ENCODE measurements around the gene MPHOSPH9.
A peak's percentile ranks its signal among the peaks of the same experiment; 100 is the strongest.
"Not testable (repeated sequence)": the region's sequence is repeated elsewhere in the genome, so short reads cannot be mapped to it uniquely, and the experiment has no call there.

Gene MPHOSPH9

DNA sequence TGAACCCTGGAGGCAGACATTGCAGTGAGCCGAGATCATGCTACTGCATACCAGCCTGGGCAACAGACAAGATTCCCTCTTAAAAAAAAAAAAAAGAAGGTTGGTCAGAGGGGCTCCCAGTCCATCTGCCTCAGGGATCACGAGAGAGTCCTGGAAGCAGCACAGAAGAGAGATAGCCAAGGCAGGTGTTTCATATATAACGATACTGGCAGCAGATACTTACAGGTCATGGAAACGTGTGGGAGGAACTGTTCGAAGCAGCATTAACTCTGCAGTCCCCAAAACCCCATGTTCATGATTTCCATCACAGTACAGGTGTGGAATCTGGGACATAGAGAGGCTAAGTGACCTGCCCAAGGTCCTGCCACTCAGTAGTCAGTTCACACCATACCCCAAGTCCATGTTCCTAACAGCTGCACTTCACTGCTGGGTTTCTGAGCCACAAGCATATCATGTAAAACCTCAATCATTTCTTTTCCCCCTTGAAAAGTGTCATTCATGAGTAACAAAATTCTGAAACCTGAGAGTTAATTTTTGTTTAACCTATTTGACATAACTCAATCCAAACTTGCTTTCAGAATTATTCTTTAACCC lies 22.0 kb upstream of the MPHOSPH9 start:
- no peak for DNase-seq (ENCODE audit: low read depth)

DNA sequence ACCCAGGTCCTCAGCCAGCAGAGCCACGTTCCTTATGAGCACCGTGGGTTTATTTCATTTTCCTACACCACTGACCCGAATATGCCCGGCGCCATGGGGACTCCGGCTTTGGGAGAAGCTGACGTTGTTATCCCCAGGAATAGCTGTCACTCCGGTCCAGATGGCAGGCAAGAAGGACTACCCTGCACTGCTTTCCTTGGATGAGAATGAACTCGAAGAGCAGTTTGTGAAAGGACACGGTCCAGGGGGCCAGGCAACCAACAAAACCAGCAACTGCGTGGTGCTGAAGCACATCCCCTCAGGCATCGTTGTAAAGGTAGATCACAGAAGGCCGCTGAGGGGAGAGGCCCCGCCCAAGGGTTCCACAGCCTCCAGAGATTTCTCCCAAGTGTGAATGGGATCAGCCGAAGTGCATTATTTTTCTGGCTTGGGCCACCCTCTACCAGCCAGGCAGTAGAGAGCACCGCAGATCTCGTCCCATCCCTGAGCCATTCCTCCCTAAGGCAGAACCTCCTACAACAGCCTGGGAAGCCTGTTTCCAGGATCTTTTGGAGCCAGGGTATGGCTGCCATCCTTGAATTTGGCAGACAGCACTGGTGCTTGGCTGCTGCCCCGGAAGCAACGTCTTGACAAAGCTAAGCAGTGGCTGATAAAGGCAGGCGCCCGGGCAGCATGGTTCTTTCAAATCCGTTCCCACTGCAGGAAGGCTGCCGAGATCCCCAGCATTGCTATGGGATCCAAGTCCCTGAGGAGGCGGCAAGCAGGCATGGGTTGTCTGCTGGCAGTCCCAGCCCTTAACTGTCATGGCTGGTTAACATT lies 20.9 kb upstream of the MPHOSPH9 start:
- DNase-seq (ENCODE audit: low read depth), result no peak

DNA sequence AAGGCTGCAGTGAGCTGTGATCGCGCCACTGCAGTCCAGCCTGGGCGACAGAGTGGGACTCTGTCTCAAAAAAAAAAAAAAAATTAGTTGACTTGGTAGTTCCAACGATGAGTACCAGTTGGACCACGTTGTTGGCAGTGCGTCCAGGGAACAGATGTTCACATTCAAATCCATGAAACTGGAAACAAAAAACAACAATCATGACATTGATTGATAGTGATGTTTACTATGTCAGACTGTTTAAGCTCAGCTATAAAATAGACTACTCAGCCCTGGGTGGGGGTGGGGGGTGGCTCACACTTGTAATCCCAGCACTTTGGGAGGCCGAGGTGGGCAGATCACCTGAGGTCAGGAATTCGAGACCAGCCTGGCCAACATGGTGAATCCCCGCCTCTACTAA lies 19.4 kb upstream of the MPHOSPH9 start:
- DNase-seq (ENCODE audit: low read depth), result not testable (repeated sequence)

DNA sequence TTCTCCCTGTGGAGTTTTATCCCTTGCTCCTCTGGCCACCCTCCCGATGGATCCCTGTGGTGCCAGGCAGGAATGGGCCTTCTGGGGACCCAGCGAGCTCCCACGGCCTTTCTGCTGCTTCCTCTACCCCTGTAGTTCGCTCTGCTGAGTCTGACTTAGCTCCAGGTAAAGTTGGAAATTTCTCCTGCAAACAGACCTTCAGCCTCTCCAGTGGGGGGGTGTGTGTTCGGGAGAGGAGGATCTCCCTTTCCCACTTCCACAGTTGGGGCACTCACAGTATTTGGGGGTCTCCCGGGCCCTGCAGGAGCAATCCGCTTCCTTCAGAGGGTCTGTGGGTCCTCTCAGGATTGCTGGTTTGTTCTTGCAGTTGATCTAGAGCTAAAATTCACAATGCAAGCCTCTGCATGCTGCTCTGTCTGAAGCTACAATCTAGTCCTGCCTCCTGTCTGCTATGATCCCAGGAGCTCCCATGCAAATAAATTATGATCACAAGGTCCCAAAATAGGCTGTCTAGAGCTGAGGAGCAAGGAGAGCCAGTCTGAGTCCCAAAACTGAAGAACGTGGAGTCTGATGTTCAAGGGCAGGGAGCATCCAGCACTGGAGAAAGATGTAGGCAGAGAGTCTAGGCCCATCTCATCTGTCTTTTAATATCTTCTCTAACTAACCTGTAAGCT lies 18.6 kb upstream of the MPHOSPH9 start:
- DNase-seq (ENCODE audit: low read depth), result no peak

DNA sequence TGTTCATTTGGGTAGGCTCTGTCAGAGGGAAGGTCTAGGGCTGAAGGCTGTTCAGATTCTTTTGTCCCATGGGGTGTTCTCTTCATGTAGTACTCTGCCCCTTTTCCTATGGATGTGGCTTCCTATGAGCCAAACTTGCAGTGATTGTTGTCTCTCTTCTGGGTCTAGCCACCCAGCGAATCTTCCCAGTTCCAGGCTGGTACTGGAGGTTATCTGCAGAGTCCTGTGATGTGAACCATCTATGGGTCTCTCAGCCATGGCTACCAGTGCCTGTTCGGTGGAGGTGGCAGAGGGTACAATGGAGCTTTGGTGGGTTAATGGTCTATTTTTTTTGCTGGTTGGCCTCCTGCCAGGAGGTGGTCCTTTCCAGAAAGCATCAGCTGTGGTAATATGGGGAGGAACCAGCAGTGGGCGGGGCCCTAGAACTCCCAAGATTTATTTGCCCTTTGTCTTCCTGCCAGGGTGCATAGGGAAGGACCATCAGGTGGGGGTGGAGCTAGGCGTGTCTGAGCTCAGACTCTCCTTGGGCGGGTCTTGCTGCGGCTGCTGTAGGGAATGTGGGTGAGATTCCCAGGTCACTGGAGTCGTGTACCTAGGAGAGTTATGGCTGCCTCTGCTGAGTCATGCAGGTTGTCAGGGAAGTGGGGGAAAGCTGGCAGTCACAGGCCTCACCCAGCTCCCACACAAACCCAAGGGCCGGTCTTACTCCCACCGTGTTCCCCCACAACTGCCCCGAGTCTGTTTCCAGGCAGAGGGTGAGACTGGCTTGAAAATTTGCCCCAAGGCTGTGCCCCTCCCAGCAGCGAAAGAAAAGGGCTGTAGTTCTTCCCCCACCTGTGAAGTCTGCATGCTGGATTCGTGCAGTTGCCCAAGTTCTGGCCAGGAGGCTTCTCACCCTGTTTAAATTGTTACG lies 17.8 kb upstream of the MPHOSPH9 start:
- DNase-seq (ENCODE audit: low read depth), result no peak

DNA sequence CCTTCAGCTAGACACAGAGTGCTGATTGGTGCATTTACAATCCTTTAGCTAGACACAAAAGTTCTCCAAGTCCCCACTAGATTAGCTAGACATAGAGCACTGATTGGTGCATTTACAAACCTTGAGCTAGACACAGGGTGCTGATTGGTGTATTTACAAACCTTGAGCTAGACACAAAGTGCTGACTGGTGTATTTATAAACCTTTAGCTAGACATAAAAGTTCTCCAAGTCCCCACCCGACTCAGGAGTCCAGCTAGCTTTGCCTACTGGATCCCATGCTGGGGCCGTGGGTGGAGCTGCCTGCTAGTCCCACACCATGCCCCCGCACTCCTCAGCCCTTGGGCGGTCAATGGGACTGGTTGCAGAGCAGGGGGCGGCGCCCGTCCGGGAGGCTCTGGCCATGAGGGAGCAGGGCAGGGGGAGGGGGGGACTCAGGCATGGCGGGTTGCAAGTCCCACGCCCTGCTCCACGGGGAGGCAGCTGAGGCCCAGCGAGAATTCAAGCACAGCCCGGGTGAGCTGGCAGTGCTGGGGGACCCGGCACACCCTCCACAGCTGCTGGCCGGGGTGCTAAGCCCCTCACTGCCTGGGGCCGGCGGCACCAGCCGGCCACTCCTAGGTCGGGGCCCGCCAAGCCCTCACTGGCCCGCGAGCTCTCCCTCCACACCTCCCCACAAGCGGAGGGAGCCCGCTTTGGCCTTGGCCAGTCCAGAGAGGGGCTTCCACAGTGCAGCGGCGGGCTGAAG lies 16.2 kb upstream of the MPHOSPH9 start:
- DNase-seq (ENCODE audit: low read depth), result not testable (repeated sequence)

DNA sequence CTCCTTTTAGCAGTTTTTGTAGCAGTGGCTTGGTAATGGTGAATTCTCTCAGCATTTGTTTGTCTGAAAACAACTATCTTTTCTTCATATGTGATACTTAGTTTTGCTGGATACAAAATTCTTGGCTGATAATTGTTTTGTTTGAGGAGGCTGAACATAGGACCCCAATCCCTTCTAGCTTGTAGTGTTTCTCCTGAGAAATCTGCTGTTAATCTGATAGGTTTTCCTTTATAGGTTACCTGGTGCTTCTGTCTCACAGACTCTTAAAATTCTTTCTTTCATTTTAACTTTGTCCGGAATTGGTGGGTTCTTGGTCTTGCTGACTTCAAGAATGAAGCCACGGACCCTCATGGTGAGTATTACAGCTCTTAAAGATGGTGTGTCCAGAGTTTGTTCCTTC lies 15.2 kb upstream of the MPHOSPH9 start:
- DNase-seq (ENCODE audit: low read depth), result not testable (repeated sequence)

DNA sequence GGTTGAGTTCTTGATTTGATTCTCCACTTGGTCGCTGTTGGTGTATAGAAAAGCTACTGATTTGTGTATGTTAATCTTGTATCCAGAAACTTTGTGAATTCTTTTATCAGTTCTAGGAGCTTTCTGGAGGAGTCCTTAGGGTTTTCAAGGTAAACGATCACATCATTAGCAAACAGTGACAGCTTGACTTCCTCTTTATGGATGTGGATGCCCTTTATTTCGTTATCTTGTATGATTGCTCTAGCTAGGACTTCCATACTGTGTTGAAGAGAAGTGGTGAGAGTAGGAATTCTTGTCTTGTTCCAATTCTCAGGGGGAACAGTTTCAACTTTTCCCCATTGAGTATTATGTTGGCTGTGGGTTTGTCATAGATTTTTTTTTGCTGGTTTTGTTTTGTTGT lies 12.7 kb upstream of the MPHOSPH9 start:
- DNase-seq (ENCODE audit: low read depth), result no peak

DNA sequence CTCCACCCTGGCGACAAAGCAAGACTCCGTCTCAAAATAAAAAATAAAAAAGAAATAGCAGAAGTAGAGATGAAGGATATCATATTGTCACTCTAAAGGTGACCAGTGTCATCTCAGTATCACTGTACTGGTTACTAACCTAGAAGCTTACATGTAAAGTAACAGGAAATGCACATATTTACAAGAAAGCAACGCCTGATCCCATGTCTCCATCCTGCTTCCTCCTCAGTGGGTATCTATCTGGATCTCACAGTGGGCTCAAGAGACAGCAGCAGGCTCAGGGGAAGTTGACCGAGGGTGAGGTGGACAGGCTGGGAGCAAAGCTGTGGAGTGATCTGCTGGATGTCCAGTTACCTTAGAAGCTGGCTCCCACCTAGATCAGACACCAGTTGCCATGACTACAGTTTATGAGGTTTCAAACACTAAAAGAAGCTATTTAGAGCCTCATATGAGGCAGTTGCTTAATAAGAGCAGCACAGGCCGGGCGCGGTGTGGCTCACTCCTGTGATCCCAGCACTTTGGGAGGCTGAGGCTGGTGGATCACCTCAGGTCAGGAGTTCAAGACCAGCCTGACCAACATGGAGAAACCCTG lies 10.8 kb upstream of the MPHOSPH9 start:
- no peak for DNase-seq (ENCODE audit: low read depth)

DNA sequence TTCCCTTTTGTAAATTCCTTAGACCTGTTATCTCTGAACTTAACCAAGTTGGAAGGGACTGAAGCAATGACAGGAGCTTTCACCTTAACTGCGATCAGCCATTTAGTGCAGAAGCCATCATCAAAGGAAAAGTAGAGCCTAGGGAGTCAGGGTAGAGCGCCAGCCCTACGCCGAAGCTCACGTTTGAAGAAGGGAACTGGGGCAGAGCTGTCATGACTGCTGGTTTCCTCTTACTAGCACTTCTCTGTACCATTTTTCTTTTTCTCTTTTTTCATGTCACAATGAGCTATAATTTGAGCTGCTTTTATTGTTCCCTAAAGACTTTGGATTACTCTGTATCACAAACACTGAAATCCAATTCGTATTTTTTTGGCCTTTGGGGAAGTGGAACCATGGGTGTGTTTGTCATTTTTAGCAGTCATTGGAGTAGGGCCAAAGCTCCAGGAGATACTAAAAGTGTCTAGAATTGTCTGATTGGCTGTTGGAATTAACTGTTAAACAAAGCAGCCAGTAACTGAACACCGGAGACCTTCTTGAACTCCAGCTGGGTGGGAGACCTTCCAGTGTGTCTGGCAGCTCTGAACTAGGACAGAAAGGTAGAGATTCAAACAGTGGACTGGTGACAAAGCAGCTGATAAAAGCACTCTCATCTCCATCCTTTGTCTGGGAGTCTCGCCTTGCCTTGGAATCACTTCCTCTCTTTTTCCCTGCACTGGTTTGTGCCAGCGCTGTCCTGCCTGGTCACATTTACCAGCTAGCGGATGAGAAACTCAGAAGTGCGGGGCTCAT lies 9.4 kb upstream of the MPHOSPH9 start:
- DNase-seq (ENCODE audit: low read depth), result no peak

DNA sequence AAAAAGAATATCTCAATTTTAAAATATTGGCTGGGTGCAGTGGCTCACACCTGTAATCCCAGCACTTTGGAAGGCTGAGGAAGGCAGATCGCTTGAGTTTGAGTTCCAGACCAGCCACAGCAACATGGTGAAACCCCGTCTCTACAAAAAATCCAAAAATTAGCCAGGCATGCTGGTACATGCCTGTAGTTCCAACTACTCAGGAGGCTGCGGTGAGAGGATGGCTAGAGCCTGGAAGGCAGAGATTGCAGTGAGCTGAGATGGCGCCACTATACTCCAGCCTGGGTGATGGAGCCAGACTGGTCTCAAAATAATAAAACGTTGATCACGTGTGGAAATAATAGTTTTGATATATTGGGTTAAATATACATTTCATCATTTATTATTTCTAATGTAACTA lies 6.0 kb upstream of the MPHOSPH9 start:
- DNase-seq (ENCODE audit: low read depth), result no peak

DNA sequence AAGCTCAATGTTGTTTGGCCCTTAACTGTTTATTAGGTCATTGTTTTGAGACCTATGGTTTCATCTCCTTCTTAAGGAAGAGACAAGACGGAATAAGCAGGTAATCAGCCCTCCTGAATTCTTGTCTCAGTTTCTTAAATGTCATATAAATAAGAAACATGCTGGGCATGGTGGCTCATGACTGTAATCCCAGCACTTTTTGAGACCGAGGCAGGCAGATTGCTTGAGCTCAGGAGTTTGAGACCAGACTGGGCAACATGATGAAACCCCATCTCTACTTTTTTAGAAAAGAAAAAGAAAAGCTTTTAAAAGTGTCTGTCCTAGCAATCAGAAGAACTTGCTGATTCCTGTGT lies 5.4 kb upstream of the MPHOSPH9 start:
- DNase-seq (ENCODE audit: low read depth), result no peak

DNA sequence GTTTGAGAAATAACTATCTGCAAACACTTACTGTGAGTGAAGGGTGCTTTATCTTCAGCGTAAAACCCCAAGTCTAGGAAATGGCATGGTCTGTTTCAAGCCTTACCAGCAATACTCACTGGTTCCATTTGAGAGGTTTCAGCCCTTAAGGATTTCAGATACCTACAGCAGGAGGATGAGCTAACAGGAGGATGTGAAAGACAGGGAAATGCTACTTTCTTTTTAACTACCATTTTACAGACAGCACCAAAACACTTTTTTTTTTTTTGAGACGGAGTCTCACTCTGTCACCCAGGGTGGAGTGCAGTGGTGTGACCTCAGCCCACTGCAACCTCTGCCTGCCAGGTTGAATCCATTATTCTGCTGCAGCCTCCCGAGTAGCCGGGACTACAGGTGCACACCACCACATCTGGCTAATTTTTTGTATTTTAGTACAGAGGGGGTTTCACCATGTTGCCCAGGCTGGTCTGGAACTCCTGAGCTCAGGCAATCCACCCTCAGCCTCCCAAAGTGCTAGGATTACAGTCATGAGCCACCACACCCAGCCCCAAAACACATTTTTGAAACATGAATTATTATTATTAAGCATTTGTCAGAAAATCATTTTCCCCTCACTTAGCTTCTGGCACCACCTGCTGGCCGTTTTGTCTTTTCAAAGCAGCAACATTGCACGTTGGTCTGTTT lies 4.8 kb upstream of the MPHOSPH9 start:
- DNase-seq (ENCODE audit: low read depth), result peak; percentile 61

DNA sequence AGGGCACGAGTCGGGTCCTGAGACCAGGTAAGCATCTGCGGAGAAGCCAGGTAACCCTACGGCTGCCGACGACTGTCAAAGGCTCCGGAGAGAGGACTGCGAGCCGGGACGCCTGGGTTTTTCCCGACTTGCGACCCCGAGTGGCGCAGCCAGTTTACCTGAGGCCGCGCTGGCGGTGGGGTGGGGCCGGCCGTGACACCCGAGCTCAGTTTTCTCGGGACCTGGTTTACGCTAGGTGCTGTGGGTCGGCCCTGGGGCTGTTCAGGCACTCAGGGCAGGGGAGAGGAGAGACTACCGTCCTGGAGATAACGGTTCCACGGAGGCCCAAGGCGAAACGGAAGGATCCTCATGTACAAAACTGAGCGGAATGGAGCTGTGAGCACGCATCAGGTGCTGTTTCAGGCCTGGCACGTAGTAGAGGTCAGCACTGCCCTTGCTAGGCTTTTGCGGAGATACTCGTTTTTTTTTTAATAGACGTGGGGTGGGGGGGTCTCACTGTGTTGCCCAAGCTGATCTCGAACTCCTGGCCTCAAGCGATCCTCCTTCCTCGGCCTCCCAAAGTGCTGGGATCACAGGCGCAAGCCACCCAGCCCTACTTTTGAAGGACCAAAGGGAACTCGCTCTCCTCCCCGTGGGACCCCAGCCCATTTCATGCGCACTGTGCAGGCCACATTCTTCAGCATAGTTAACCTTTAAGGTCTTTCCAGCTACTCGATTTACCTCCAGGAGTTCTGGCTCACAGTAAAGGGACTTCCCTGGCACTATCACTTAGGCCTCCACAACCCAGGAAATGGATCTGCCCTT lies 766 bp upstream of the MPHOSPH9 start:
- DNase-seq (ENCODE audit: low read depth), result no peak

DNA sequence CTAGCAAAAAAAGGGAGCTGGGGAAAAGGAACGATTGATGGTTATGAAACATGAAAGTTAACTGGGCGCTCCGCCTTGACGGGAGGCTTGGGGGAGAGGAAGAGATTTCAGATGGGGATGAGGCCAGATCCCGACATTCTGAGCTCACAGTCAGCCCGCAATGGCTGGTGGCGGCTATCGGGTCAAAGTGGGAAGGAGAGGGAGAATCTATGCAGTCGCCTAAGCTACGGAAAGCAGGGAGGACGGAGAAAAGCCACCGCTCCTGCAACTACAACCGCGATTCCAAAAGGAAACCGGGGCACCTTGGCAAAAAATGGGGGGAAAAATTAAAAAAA lies 502 bp downstream of the MPHOSPH9 start:
- no peak for DNase-seq (ENCODE audit: low read depth)

DNA sequence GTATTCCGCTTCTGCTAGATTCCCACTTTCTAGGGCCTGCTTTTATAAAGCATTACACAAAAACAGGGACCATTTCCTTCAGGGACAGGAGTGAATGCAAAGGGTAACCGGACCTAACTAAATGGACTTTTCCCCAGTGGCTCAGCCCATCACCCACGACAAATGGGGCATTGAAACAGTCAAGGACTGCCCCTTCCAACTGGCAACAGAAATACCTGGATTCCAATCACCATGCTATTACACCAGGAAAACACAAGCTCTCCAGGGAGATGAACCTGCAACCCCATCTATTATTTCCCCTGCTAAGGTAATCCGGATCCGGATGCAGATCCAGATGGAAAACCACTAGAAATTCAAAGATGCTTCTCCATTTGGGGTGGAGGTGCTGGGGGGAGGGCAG lies 1.0 kb downstream of the MPHOSPH9 start:
- no peak for DNase-seq (ENCODE audit: low read depth)

DNA sequence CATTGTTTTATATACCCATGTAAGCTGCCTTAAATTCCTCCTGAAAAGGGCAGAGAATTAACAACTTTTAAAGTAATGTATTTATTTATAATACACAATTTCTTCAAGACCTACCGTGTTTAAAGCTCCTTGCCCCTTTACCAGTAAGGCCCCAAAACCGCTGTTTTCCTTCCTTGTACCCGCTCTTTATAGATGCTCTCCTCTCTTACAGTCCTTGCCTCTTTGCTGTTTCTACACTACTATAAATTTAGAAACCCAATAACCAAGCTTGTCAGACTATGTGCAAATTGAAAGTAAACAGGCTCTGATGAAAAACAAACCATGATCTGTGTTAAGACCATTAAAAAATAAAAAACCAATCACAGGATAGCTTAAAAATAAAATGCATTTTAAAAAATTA lies 3.9 kb downstream of the MPHOSPH9 start:
- no peak for DNase-seq (ENCODE audit: low read depth)

DNA sequence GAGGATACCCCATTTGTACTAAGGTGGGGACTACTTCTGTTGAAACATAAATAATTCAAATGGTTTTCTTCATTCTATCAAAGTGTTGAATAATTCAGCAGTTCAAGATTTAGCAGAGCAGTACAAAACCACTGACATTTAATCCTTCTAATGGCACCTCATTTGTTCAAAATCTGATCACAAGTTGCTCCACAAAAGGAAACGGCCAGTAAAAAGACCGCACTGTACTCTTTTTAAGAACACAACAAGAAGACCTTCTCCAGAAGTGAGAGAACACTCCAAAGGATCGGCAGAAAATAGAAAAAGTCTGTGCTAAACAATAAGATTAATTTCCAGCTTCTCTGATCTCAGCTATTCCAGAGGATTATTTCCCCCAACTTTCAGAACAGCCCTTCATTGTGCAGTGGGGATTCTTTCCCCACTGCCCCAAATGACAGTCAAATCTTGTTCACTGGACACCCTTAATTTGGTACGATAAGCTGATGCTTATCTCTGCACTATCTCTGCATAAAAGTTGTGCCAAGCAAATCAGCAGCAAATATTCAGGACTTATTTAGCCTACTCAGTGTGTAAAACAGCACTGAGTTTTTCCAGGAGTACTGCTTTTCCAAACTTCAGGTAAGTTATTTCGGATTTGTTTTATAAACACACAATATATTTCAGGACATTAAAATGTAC lies 5.2 kb downstream of the MPHOSPH9 start:
- DNase-seq (ENCODE audit: low read depth), result no peak

DNA sequence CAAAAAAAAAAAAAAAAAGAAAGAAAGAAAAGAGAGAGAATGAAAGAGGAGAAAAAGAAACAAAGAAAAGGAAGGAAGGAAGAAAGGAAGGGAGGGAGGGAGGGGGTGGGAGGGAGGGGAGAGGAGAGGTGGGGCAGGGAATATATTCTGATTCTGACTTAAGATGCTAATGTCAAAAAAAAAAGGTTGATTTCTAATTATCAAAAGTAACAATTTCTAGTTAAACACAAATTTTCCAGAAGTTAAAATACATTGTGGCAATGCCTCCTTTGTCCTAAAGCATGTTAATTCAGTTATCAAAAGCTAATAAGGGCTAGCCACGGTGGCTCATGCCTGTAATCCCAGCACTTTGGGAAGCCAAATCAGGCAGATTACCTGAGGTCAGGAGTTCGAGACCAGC lies 7.5 kb downstream of the MPHOSPH9 start:
- no peak for DNase-seq (ENCODE audit: low read depth)
